ENCODE data around the gene GZMM.

GZMM gene

DNA sequence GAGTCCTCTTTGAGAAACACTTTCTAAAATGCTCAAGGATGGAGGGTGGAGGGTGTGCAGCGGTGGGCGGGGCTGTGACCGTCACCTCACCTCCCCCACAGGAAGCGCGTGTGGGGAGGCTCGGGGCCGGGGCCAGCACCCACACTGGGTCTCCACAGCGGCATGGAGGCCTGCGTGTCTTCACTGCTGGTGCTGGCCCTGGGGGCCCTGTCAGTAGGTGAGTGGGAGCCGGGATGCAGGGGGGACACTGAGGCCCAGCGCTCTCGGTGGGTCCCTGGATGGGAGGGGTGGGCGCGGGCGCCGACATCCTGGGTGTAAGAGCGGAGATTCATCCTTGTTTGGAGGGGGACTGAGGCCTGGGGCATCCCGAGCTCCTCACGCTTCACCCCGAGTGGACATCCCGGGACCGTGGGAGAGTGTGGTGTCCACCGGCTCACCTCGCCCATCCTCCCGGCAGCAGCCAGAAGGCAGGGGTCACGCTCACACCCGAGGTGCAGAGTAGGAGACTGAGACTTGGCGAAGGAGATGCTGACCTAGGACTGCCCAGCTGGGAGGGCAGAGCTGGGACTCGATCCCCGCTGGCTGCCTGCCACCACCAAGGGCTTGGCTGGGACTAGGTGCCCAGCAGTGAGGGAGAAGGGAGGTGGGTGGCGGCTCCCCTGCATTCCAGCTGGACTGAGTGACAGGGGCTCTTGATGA lies at the start of gene GZMM:
Gene GZMM (plus strand): TSS at position 144 of the 699 bp plus-strand sequence. CDS start 19 bp downstream, at position 163.
- DNase-seq (ENCODE audit: low spot score) = no peak

DNA sequence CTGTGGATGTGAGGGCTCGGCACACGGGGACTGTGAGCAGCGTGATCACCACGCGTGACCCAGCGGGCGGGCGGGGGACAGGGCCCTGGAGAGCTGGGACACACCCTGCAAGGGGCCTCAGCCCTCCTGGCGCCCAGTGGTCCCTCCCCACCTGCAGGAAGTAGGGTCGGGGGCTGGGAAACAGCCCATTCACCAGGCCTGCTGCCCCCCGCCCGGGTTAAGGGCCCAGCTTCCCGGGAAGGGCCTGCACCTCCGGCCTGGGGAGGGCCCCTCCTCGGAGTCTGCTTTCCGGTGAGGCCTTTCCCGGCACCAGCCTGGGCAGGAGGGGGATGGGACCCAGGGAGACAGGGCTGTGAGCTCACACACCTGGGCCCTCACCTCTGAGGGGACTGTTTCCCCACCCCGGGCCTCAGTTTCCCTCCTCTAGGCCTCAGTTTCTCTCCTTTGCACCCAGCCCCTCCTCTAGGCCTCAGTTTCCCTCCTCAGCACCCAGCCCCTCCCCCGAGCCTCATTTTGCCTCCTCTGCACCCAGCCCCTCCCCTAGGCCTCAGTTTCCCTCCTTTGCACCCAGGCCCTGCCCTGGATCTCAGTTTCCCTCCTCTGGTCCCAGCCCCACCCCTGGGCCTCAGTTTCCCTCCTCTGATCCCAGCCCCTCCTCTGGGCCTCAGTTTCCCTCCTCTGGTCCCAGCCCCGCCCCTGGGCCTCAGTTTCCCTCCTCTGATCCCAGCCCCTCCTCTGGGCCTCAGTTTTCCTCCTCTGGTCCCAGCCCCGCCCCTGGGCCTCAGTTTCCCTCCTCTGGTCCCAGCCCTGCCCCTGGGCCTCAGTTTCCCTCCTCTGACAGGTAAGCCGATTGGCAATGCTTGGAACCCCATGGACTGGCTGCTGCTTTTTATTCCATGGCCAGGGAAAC lies 49.4 kb upstream of the GZMM start:
- no peak for DNase-seq (ENCODE audit: low spot score)

DNA sequence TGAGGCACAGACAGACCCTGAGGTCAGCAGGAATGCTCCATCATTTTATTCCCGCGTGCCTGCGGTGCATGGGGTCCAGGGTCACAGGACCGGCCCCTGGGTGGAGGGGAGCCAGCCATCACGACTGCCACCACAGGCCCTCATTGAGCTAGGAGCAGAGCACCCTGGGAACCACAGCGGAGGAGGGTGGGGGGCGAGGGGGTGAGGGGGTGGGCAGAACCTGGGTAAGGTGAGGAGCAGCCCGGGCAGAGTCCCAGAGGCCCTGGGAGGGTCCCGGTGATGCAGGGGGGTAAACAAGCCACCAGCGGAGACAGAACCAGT lies 48.8 kb upstream of the GZMM start:
- DNase-seq (ENCODE audit: low spot score) = no peak

DNA sequence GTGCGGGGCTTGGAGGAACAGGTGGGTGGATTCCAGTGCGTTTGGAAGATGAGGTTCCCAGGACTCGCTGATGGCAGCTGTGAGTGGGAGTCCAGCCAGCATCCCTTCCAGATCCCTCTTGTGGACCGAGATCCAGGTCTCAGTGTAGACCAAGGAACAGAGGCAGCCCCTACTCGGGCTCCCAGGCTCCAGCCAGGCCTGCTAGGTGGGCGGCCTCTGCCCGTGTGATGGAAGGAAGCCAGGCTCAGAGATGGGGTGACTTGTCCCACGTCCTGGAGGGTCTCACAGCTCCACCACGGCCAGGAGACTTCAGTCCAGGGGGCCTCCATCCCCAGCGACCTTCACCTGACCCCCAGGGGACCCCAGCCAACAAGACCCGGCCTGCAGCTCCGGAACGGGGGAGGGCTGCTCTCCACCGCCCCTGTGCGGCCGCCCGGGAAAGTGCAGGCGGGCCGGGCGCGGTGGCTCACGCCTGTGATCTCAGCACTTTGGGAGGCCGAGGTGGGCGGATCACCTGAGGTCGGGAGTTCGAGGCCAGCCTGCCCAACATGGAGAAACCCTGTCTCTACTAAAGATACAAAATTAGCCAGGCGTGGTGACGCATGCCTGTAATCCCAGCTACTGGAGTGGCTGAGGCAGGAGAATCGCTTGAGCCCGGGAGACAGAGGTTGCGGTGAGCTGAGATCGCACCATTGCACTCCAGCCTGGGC lies 48.3 kb upstream of the GZMM start:
- no peak for DNase-seq (ENCODE audit: low spot score)

DNA sequence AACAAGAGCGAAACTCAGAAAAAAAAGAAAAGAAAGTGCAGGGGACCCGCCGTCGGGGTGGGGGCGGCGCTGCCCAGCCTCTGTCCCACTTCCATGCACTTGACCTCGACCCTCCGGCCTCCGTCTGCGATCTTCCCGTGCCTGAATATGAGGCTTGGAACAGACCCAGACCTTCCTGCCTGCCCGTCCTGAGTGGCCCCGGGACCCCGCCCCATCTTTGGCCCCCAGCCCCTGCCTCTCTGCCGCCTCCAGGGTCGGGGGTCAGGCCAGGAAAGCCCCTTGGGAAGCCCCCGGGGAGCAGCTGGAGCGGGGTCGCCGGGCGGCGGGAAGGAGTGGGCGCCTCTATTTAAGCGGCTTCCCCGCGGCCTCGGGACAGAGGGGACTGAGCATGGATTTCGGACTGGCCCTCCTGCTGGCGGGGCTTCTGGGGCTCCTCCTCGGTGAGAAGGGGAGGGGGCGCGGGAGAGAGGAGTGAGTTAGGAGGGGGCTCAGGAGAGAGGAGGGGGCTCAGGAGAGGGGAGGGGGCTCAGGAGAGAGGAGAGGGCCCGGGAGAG lies 47.7 kb upstream of the GZMM start, which contains the start of gene MADCAM1:
Gene MADCAM1 (plus strand): TSS at position 375 of the 554 bp plus-strand sequence. CDS start 14 bp downstream, at position 389.
- DNase-seq (ENCODE audit: low spot score) = no peak

DNA sequence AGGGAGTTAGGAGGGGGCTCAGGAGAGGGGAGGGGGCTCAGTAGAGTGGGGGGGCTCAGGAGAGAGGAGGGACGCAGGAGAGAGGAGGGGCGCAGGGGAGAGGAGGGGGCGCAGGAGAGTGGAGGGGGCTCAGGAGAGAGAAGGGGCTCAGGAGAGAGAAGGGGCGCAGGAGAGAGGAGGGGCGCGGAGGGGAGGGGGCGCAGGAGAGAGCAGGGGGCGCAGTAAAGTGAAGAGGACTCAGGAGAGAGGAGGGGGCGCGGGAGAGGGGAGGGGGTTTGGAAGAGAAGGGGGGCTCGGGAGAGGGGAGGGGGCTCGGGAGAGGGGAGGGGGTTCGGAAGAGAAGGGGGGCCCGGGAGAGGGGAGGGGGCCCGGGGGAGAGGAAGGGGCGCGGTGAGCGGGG lies 46.9 kb upstream of the GZMM start:
- DNase-seq (ENCODE audit: low spot score) = no peak

DNA sequence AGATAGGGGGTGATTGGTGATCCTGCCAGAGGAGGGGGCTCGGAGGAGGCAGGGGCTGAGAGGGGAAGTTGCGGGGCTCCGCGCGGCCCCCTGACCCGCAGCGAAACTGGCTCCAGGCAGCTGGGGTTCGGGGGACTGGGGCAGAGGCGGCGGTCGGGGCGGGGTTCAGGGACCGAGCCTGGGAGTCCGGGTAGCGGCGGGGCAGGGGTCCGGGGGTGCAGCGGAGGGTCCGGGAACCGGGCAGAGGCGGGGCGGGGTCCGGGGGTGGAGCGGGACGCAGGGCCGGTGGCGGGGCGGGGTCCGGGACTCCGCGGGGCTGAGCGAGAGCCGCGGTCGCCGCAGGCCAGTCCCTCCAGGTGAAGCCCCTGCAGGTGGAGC lies 46.4 kb upstream of the GZMM start:
- DNase-seq (ENCODE audit: low spot score) = no peak

DNA sequence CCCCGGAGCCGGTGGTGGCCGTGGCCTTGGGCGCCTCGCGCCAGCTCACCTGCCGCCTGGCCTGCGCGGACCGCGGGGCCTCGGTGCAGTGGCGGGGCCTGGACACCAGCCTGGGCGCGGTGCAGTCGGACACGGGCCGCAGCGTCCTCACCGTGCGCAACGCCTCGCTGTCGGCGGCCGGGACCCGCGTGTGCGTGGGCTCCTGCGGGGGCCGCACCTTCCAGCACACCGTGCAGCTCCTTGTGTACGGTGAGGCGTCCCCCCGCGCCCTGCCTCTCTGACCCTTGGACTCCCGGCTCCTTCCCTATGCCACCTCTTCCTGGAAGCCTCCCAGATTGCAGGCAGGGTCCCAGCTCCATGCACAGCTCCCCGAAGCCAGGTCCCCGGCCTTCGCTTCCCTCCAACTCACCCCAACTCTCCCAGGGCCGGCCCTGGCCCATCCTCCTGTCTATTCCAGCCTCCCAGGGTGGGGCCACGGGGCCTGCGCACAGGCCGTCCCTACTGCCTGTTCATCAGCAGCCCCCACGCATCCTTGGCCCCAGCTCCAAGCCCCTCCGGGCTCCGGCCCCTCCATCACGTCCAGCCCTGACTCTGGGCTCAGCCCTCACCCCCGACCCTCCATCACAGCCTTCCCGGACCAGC lies 45.9 kb upstream of the GZMM start:
- DNase-seq (ENCODE audit: low spot score) = no peak

DNA sequence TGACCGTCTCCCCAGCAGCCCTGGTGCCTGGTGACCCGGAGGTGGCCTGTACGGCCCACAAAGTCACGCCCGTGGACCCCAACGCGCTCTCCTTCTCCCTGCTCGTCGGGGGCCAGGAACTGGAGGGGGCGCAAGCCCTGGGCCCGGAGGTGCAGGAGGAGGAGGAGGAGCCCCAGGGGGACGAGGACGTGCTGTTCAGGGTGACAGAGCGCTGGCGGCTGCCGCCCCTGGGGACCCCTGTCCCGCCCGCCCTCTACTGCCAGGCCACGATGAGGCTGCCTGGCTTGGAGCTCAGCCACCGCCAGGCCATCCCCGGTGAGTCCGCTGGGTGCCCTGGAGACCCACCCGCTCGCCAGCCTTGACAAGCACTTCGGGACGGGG lies 45.4 kb upstream of the GZMM start:
- DNase-seq (ENCODE audit: low spot score) = no peak

DNA sequence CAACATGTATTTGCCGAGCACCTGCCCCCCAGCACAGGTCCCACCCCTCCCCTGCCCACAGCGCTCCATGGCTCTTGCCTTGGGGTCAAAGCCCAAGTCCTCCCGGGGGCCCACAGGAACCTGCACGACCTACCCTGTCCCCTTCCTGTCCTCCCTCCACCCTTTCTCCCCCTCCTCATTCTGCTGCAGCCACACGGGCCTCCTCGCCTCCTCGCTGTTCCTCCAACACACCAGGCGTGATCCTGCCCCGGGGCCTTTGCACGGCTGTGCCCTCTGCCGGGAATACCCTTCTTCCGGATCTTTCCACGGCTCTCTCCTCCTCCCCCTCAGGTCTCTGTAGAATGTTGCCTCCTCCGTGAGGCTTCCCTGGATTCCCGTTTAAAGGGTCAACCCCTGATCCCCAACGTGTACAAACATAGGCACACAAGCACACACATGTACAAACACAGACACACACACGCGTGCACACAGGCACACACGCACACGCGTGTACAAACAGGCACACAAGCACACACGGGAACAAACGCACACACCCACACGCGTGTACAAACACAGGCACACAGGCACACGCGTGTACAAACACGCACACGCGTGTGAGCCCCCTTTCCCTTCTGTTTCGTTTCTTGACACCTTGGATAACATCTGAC lies 44.8 kb upstream of the GZMM start:
- DNase-seq (ENCODE audit: low spot score) = no peak

DNA sequence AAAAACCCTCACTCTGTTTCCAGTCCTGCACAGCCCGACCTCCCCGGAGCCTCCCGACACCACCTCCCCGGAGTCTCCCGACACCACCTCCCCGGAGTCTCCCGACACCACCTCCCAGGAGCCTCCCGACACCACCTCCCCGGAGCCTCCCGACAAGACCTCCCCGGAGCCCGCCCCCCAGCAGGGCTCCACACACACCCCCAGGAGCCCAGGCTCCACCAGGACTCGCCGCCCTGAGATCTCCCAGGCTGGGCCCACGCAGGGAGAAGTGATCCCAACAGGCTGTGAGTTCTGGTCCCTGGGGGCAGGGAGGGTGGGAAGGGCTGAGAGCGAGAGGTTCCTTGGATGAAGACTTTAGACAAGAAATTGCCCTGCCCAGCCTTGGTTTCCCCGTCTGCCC lies 42.2 kb upstream of the GZMM start:
- no peak for DNase-seq (ENCODE audit: low spot score)

DNA sequence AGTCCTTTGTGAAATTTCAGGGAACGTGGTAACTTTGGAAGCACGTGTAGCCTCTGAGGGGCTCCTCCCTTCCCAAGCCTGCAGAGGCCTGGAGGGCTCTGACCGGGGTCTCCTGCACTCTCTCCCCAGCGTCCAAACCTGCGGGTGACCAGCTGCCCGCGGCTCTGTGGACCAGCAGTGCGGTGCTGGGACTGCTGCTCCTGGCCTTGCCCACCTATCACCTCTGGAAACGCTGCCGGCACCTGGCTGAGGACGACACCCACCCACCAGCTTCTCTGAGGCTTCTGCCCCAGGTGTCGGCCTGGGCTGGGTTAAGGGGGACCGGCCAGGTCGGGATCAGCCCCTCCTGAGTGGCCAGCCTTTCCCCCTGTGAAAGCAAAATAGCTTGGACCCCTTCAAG lies 39.2 kb upstream of the GZMM start:
- no peak for DNase-seq (ENCODE audit: low spot score)

DNA sequence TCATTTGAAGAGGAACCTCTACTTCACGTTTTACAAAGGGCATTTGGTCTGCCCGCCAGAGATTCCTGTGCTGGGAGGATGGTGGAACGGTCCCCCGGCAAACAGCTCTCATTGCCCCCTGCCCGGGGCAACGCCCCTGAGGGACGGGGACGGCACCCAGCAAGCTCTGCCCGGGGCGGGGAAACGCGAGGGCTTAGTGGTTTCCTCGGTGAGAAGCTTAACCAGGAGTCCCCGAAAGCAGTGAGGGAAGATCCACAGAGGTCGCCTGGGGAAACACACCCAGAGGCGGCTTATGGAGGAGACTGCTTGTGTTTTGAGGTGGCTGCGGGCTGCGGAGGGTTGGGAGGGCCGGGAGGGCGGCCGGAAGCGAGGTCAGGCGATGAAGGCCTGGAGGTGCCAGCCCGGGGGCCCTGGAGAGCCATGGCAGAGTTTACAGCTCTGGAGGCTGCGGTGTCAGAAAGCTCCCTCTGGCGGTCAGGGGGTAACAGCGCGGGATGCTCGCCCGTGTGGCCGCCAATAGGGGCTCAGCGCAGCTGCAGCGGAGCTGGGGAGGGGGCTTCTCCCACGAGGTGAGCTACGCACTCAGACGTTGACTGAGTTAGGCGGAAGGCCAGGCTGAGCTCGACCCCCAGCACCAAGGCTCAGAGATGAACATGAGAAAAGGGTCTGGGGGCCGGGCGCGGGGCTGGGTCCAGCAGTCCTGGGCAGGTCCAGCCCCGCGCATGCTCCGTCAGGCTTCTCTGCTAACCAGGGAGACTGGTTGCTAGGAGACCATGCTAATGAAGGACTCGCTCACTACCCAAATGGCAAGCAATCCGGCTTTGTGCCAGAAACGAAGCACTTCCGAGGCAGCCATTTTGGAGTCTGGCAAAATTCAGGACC lies 37.2 kb upstream of the GZMM start:
- DNase-seq (ENCODE audit: low spot score) = peak; percentile 100

DNA sequence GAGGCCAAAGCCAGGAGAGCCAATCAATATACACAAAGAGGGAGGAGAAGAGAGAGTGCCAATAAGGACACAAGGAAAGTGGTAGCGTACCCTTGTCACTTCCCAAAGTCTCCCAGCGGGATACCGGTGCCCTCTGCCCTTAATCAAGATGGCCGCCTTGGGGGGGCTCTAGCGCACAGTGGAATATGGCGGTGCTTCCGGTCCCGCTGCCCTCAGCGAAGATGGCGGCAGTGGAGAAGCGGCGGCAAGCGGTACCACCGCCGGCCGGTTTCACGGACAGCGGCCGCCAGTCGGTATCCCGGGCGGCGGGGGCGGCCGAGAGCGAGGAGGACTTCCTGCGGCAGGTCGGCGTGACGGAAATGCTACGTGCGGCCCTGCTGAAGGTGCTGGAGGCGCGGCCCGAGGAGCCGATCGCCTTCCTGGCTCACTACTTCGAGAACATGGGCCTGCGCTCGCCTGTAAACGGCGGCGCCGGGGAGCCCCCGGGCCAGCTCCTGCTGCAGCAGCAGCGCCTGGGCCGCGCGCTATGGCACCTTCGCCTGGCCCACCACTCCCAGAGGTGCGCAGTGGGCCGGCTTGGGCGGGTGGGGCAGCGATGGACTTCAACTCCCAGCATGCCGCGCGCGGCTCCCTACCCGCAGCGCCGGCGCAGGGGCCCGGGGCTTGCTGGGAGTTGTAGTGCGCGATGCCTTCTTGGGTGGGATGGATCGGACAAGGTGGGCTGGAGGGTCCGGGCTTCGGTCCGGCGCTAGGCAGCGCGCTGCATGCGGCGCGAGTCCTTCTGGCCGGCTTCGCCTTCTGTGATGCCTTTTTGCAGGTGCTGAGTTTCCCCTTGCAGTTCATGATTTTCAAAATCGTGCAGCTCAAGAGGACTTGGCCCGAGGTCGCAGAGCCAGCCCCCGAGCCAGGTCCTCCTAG lies 36.3 kb upstream of the GZMM start, which contains the start of gene TPGS1:
Gene TPGS1 (plus strand): TSS at position 212 of the 918 bp plus-strand sequence. CDS start 10 bp downstream, at position 222.
- DNase-seq (ENCODE audit: low spot score) = peak; percentile 82

DNA sequence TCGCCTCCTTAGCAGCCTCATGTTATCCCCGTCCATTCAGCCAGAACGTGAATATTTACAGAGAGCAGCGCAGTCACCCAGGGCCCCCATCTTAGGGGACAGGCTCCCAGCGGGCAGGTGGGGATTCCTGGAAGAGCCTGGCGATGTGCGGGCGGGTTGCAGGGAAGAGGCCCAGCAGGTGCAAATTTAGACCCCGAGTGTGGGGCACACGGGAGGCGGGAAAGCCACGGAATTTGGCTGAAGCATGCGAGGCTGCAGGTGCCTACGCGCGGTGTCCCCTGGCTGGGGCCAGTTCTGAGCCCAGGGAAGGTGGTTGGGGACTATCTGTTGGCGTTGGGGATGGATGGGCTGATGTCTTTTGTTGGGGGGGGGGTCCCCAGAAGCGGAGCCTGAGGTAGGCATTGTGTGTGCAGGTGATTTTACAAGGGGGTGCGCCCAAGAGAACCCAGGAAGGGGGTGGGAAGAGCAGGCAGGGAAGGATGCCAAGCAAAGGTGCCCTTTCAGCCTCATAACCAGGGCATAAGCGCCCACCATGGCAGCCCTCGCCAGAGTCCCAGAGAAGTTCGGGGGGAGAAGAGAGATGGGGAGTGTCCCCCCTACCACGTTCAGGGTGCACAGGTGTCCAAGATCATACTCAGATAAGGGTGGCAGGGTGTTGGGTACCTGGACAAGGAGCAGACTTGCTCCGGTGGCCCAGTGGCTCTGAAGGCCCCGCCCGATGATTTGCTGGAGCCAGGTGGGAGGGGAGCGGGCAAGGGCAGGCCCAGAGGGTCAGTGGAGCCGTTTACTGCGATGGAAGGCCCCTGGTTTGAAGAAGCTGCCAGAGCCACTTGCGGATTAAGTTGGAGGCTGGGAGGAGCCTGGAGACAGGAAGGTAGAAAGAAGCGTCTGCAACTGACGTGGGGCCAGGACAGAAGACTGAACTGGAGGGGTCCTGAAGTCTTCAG lies 35.4 kb upstream of the GZMM start:
- no peak for DNase-seq (ENCODE audit: low spot score)

DNA sequence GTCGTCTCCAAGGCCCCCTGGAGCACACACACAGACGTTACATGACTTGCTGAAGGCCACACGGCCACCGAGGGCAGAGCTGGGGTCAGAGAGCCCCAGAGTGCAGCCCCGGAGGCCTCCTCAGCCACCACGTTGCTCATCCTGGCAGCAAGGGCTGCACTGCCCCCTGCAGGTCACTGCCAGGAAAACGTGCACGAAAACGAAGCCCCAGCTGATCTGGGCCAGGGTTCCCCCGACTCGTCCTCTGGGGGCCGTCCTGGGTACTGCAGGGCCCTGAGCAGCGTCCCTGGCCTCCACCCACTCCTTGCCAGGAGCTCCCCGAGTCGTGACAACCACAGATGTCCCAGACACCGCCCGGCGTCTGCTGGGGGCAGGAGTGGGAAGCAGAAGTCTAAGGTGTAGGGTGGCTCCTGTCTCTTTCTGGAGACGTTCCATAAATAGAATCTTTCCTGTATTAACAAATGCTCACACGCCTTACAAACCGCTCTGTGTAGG lies 33.2 kb upstream of the GZMM start:
- DNase-seq (ENCODE audit: low spot score) = peak; percentile 94

DNA sequence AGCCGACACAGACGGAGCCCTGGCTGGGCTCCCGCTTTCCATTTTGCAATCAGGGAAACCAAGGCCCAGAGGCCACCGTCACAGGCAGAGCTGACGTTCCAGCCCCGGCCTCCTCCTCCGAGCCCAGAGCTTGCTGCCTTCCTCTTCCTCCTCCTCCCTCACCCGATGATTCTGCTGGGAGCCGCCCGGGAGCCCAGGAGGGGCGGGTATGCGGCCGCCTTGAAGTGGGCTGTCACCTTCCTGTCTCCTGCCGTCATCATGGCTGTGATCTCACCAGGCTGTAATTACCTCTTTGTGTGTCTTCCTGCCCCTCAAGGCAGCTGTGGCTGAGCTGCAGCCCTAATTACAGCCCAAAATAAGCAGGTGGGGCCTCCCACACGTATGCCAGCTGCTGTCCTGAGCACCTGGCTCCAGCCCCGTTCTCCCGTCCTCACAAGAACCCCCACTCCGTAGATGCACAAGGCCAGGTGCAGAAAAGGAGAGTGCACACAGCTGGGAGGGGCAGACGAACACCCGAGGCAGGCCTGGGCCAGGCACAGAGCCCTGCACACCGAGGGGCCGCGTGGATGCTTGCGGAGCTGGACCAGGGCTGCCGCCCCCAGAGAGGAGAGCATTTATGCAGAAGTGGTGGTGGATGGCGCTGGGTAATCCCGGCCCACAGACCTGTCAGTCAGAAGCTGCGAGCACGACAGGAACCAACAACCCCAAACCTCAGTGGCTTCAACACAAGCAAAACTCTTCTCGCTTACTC lies 32.6 kb upstream of the GZMM start:
- DNase-seq (ENCODE audit: low spot score) = no peak

Data from hematopoietic multipotent progenitor cell treated with erythropoietin and hydrocortisone succinate and interleukin-3 and kit ligand, for 15 days (in vitro differentiated cells).